Measurements from ENCODE around the gene IL2RA. TPM values are rescaled to one million over a fixed set of nuclear protein-coding genes. Genes with fewer than 3 reads are reported as not detected.
A peak's percentile ranks its signal among the peaks of the same experiment; 100 is the strongest.

IL2RA gene
- total and polyA plus RNA-seq, 2 donors (not counting 3 experiments of a cell fraction or from before 2014, with no cell fraction given), result not detected

DNA sequence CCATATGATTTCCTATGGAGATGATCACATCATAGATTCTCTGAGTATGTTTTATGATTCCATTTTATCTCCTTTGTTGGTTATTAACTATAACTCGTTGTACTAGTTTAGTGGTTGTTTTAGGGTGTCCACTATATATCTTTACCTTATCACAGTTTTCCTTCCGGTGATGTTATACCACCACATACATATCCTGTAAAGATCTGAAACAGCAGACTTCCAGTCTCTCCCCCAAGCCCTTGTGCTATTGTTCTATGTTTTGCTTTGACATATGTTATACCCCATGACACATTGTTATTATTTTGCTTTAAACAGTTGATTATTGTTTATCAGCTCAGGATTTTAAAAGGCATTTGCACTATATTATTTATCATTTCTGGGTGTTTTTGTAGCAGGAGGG, 92.1 kb downstream of the IL2RA start:
- BruUV-seq (replicated peaks), result no TSS peak
- POLR2A ChIA-PET, result no interaction called here
- Histone ChIP-seq H3K4me2 (ENCODE audit: insufficient read depth, low read length) (peak overlapping the region; percentile 47), H3K4me1 (ENCODE audit: control insufficient read depth, extremely low read depth, insufficient read depth, low read length) (peaks cover 31% of the 10 kb centered on the region), H3K4me3 (replicated peaks in 1 of 3; ENCODE audit: insufficient read depth in 1 of 3, low read depth in 1 of 3, low read length in 3 of 3) (no peak overlapping the region), H3K36me3 (ENCODE audit: control insufficient read depth in 2 of 2, extremely low read depth in 1 of 2, insufficient read depth in 2 of 2, low read length in 2 of 2) (peaks cover 0 to 2% of the 10 kb centered on the region in 2 experiments), H4K20me1 (replicated peaks; ENCODE audit: control insufficient read depth, extremely low read depth, insufficient read depth, low read length) (no peaks in the 10 kb centered on the region), H3K27me3 (ENCODE audit: control insufficient read depth in 2 of 2, insufficient read depth in 2 of 2, low read length in 2 of 2) (no peaks in the 10 kb centered on the region), H3K27ac (ENCODE audit: insufficient read depth, low read depth, low read length) (peak overlapping the region; percentile 88), H2AFZ (ENCODE audit: low read depth, low read length) (no peak overlapping the region), H3K9me3 (replicated peaks; ENCODE audit: control insufficient read depth, insufficient read depth, low read length) (no peaks in the 10 kb centered on the region), H3K9ac (replicated peaks; ENCODE audit: extremely low read depth, insufficient read depth, low read length) (peak overlapping the region; percentile 22), H3K79me2 (ENCODE audit: control insufficient read depth, insufficient read depth, low read length) (peaks cover 33% of the 10 kb centered on the region), H3K9me1 (replicated peaks; ENCODE audit: control insufficient read depth, extremely low read depth, insufficient read depth, low read length) (no peaks in the 10 kb centered on the region)
- FAIRE-seq (peak; percentile 35), DNase-seq (ENCODE audit: low read depth, low spot score) (peak; percentile 56)
- CTCF ChIA-PET, result interaction anchor here (2.4 kb wide), 1 partner anchor 26 kb away, joined by 5 read pairs; no protein-coding TSS in a partner anchor
- intact Hi-C loops (cut with micrococcal nuclease), result loop anchor here (2.0 to 10.0 kb wide), 4 partner anchors 115 to 755 kb away; partner anchors contain the start of genes GDI2 and RBM17
- dilution Hi-C loops (cut with MboI; ENCODE audit: extremely low pct_ligation_motif_present, low sequenced_read_pairs), result loop anchor here (25.0 kb wide), 1 partner anchor 117 kb away; the partner anchor contains the start of gene RBM17
- TF ChIP-seq GATA2 (IDR thresholded peaks at IDR 0.05; ENCODE audit: insufficient read depth, insufficient read length, low read depth, low read length), result peak; percentile 42
- no peak for TF ChIP-seq POLR2AphosphoS5 (IDR thresholded peaks at IDR 0.05; ENCODE audit: insufficient read depth, low read depth, low read length)
- no peak for TF ChIP-seq EZH2 (IDR thresholded peaks at IDR 0.05; ENCODE audit: borderline replicate concordance, low read depth, low read length, severe bottlenecking)
- TF ChIP-seq FOS (IDR thresholded peaks at IDR 0.05; ENCODE audit: borderline replicate concordance, insufficient read depth, low read length), result no peak
- TF ChIP-seq, protein P1, sequence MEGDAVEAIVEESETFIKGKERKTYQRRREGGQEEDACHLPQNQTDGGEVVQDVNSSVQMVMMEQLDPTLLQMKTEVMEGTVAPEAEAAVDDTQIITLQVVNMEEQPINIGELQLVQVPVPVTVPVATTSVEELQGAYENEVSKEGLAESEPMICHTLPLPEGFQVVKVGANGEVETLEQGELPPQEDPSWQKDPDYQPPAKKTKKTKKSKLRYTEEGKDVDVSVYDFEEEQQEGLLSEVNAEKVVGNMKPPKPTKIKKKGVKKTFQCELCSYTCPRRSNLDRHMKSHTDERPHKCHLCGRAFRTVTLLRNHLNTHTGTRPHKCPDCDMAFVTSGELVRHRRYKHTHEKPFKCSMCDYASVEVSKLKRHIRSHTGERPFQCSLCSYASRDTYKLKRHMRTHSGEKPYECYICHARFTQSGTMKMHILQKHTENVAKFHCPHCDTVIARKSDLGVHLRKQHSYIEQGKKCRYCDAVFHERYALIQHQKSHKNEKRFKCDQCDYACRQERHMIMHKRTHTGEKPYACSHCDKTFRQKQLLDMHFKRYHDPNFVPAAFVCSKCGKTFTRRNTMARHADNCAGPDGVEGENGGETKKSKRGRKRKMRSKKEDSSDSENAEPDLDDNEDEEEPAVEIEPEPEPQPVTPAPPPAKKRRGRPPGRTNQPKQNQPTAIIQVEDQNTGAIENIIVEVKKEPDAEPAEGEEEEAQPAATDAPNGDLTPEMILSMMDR (IDR thresholded peaks at IDR 0.05; ENCODE audit: extremely low read depth in 1 of 2, insufficient read depth in 1 of 2, low read depth in 1 of 2, low read length in 2 of 2), result no peak
- no peak for TF ChIP-seq MYC (IDR thresholded peaks at IDR 0.05; ENCODE audit: low read depth, low read length)
- peak; percentile 38 for TF ChIP-seq JUN (IDR thresholded peaks at IDR 0.05; ENCODE audit: borderline replicate concordance, insufficient read depth, insufficient read length, low read depth)
- TF ChIP-seq POLR2A (IDR thresholded peaks at IDR 0.05; ENCODE audit: low read depth, low read length), result no peak
- TF ChIP-seq, protein P2, sequence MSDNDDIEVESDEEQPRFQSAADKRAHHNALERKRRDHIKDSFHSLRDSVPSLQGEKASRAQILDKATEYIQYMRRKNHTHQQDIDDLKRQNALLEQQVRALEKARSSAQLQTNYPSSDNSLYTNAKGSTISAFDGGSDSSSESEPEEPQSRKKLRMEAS (IDR thresholded peaks at IDR 0.05; ENCODE audit: insufficient read depth, insufficient read length), result no peak

Data from endothelial cell of umbilical vein (primary cell).